Fibroblast of skin of right quadriceps (primary cell): ENCODE measurements around the gene PDE7B.

Source experiments
- DNase-seq: peaks from one replicate; pipeline ENCODE4 v3.0.0-alpha.2; 2013

The PDE7B gene

GRCh38 chr6:136158971-136159370, 307.5 kb downstream of the PDE7B start:
- no peak for DNase-seq

- DNase-seq, result no peak
These were observed 308.7 kb downstream of the PDE7B start for GRCh38 chr6:136160250-136160649.

GRCh38 chr6:136161950-136162349, 310.4 kb downstream of the PDE7B start:
- DNase-seq, result no peak

GRCh38 chr6:136163260-136163659, 311.8 kb downstream of the PDE7B start:
- no peak for DNase-seq

DNA sequence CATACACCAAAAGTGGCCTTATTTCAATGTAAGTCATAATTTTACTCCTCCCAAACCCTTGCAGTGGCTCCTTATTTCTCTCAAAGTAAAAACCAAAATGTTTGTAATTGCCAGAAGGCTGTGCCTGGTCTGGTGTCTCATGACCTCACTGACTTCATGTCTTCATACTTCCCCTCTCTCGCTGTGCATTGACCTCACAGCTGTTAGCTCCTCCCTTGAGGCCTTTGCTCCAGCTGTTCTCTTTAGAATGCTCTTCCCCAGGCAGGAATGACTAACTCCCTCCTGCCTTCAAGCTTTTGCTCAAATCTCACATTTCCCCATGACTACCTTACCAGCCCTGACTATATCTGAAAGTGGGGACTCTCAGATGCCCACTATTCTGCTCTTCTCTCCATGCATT, 315.3 kb downstream of the PDE7B start:
- no peak for DNase-seq

- DNase-seq, result no peak
These were observed 318.1 kb downstream of the PDE7B start for GRCh38 chr6:136169394-136170148.

DNA sequence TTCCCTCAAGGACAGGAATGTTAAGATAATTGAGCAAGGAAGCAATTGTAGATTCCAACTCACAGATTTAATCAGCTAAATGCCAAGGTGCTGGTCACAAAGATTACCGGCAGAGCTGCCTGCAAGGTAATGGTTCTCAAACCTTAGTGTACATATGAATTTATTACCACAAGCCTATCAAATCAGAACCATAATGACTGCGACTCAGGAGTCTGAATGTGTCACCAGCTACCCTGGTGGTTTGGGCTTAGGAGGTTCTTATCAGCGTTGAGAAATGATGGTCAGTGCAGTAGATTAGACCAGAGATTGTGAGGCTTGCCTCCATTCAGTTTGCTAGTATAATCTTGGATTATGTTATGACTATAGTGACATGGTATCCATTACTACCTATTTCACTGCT, 319.7 kb downstream of the PDE7B start:
- no peak for DNase-seq

DNA sequence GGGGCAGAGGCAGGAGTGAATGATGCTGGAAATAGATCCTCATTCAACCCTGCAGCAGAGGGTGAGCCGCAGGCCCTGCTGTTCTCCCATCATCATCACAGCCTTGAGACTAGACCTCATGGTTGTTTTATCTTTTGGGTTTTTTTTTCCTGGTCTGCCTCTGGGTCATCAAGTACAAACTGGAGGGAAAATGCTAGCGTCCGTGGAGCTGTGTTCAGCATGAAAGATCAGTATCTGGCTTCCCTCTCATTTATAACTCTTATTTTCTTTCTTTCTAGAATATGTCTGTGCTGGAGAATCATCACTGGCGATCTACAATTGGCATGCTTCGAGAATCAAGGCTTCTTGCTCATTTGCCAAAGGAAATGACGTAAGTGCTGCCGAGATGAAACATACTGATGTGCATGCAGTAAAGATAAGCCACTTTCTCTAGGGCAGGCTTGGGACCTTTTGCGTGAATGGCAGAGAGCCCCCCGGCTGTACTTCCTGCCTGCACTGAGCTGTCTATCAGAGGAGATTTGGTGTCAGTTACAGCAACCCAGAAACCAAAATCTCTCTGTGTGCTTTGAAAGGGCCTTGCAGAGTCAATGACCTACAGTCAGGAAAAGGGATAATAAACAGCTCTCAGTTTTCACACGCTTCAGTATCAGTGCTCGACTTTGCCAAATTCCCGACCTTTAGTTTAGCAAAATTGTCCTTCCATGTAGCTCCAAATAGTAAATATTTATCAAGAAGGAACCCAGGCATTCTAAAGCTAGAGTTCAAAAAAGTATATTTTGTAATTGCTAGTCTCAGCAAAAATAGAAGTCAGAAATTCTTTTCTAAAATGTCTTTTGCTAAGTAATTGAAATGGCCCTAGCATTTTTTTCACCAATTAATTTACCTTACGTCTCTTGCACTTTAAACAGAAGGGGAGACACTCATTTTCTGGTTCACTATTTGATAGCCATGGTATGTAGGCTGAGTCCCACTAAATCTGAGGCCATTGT, 322.3 kb downstream of the PDE7B start:
- DNase-seq, result no peak

DNA sequence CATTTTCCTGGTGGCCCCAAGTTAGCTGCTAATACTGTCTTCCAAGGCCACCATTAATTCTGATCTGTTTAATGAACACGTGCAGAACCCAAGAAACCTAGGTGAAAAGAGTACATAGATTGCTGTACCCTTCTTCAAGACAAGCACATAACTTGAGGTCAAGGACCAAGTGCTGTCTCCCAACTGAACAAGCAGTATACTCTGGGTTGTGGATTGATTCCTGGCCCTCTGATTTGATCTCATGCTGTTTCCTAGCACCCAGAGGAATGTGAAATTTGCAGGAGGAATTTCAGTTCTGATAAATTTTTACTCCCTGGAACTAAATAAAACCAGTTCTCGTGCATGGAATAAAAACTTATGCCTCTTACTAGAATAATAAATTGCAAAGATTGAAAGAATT, 323.0 kb downstream of the PDE7B start:
- DNase-seq, result no peak

GRCh38 chr6:136175873-136176272, 324.4 kb downstream of the PDE7B start:
- no peak for DNase-seq

- DNase-seq, result no peak
These were observed 327.2 kb downstream of the PDE7B start for GRCh38 chr6:136178749-136179148.

GRCh38 chr6:136180704-136181511, 329.4 kb downstream of the PDE7B start:
- DNase-seq, result no peak

DNA sequence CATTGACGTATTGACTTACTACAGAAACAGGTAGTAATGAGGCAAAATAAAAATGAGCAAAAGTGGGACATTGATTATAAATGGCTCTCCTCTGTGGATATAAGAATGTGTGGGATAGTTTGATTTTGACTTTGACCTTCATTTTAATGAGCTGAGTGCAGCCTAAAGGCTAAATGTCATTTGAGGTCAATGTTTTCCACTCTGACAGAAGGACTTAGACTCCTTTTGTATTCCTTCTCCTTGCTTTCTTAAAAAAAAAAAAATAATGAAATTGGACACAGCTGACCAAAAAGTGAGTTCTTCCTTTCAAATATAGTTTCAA, 330.0 kb downstream of the PDE7B start:
- DNase-seq, result no peak

DNA sequence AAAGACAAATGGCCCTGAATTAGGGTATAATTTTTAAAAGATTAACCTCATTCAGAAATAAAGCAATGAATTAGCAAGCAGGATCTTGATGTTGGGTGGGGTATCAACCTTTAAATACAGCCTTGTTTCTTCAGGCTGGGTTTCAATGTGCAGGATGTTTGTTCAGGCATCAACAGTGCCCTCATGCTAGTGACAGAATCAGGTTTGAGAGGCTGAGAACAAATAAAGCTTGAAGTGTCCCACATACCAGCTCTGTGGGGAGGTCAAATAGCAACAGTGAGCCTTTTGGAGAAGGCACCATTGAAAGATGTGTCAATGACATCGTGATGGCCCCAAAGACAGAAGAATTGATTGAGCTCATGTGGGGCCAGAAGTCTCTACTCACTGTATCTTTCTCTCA, 330.4 kb downstream of the PDE7B start:
- DNase-seq, result no peak

DNA sequence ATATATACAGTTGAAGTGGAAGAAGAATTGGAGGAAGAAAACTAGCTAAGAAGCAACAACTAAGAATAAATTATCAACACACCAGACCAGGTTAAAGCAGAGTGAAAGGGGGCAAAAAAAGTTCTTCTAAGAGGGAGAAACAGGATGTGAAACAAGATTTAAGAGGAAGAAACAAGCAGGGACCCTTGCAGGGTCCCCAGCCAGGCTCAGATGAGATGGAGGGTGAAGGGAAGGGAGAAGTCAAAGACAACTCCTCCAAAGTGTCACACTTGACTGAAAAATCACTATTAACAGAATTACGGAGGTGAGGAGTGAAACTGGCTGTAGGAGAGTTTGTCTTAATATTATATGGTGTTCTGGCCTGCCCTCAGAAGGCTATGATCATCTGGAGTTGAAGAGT, 333.2 kb downstream of the PDE7B start:
- no peak for DNase-seq

- no peak for DNase-seq
These were observed 334.9 kb downstream of the PDE7B start for GRCh38 chr6:136186363-136186762.

- DNase-seq, result no peak
These were observed 337.0 kb downstream of the PDE7B start for GRCh38 chr6:136188486-136188885.

DNA sequence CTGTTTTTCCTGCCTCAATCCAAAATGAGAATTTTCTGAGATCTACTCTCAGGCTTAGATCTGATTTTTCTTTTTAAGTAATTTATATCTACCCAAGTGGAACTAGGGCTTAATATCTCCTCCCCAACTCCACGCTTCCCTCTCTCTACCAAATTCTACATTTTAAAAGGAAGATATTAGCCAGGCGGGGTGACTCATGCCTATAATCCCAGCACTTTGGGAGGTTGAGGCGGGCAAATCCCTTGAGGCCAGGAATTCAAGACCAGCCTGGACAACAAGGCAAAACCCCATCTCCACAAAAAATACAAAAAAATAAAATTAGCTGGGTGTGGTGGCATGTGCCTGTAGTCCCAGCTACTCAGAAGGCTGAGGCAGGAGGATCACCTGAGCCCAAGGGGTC, 337.6 kb downstream of the PDE7B start:
- DNase-seq, result no peak

DNA sequence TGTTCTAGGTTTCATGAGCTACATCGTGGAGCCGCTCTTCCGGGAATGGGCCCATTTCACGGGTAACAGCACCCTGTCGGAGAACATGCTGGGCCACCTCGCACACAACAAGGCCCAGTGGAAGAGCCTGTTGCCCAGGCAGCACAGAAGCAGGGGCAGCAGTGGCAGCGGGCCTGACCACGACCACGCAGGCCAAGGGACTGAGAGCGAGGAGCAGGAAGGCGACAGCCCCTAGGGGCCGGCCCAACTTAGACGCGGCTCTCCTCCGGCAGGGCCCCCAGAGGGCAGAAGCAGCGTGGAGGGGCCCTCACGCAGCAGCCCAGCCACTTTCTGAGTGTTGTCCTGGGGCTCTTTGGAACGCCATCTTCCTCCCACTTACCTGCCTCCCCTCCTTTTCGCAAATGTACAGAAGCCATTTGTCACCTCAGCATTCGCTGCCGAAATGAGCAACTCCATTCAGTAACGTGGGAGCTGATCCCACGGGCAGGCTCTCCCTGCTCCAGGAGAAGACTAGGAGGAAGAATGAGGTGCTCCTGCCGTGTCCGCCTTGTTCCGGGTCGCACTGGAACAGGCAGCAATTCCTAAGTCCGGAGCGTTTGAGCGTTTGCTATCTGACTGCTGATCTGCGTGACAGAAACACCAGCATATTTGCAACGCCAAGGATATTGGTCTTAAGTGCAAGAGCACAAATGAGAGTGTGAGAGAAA, 340.3 kb downstream of the PDE7B start:
- DNase-seq, result no peak

DNA sequence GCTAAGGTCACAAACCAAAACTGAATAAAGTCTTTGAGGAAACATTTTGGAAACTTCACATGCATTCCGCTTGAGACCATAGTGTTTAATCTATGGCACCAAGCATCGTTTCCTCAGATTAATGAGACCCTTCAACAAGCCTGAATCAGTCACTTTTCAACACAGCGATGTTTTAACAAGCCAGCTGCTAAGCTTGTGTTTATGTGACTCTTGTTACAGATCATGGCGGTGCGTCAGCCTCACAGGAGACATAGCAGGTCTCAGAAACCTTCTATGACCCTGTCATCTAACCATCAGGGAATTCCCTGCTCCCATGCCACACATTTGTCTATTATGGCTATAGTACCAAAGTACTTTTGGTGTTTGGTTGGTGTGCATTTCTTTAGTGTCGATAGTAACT, 341.4 kb downstream of the PDE7B start:
- DNase-seq, result no peak

- peak; percentile 31 for DNase-seq
These were observed 350.2 kb downstream of the PDE7B start for GRCh38 chr6:136201732-136202131.

GRCh38 chr6:136208783-136209182, 357.3 kb downstream of the PDE7B start:
- no peak for DNase-seq

GRCh38 chr6:136209496-136209895, 358.0 kb downstream of the PDE7B start:
- no peak for DNase-seq
